K562 (cell line): ENCODE data around the gene SETD5. TPM values are rescaled to one million over a fixed set of nuclear protein-coding genes. Genes with fewer than 3 reads are reported as not detected.

Experiments
- ATAC-seq: fragments of 200-7000 bp; cut with Tn5 transposase; 3 replicates; pipeline ENCODE4 v1.9.1; 2020; ENCODE audit warnings: moderate library complexity
- BruUV-seq: library from RNA; stranded (reverse); fragments of 400-500 nt; replicated peaks from 2 replicates; lab custom pipeline; 2021; lab: Mats Ljungman, UMichigan
- CTCF ChIA-PET: fragments of 300-600 bp; formaldehyde crosslinking; extraction: SDS; loops from one replicate; lab custom pipeline; 2021; ENCODE audit warnings: low intra/inter-chr PET ratio; lab: Yijun Ruan, JAX
- POLR2A ChIA-PET: fragments of 300-600, 350-650 bp; sonication (Branson Sonifier 250); formaldehyde crosslinking; extraction: SDS; loops from one replicate; lab custom pipeline; 2021; ENCODE audit warnings: antibody characterized with exemption, inconsistent platforms; lab: Yijun Ruan, JAX
- DNase-seq, 4 experiments: peaks; one replicate each; pipeline versions ENCODE4 v3.0.0 to v3.0.0-alpha.2; 2011 to 2018; ENCODE audit warnings: low spot score in 3 of 4, mixed read lengths in 3 of 4; ENCODE audit errors: extremely low read depth in 1 of 4
- FAIRE-seq: peaks from 2 replicates; lab custom pipeline; 2011; peaks lifted over from hg19 to GRCh38; lab: Jason Lieb, UNC
- H2AFZ ChIP-seq: 2 replicates; pipeline ENCODE4 v1.6.0; 2011; ENCODE audit warnings: low read depth, low read length, control low read depth, inconsistent platforms
- H3K27ac ChIP-seq: fragments of 200-600 bp; 3 replicates; pipeline ENCODE4 v1.8.0; 2011; ENCODE audit warnings: low read depth, mild to moderate bottlenecking, control low read depth, inconsistent platforms, low read length, moderate library complexity, mixed read lengths; ENCODE audit errors: extremely low read depth
- H3K27me3 ChIP-seq, 2 experiments: fragments of 300-600 bp in 1 of 2; 2 replicates in 1 of 2; 3 replicates in 1 of 2; pipeline versions ENCODE4 v1.6.0 to v1.8.0; 2011; ENCODE audit warnings: inconsistent platforms in 2 of 2, low read length in 2 of 2, mild to moderate bottlenecking in 1 of 2, mixed read lengths in 1 of 2, moderate library complexity in 1 of 2; ENCODE audit not compliant: control insufficient read depth in 2 of 2, insufficient read depth in 2 of 2
- H3K36me3 ChIP-seq: fragments of 300-600 bp; 3 replicates; pipeline ENCODE4 v1.8.0; 2011; ENCODE audit warnings: mild to moderate bottlenecking, low read length, inconsistent platforms; ENCODE audit not compliant: control insufficient read depth, insufficient read depth
- H3K4me1 ChIP-seq, 2 experiments: fragments of 200-600 bp in 1 of 2; replicated peaks in 1 of 2; 2 replicates in 1 of 2; 3 replicates in 1 of 2; pipeline versions ENCODE4 v1.5.1 to v1.8.0; 2011; ENCODE audit warnings: inconsistent platforms in 2 of 2, low read length in 2 of 2, mild to moderate bottlenecking in 1 of 2, mixed read lengths in 1 of 2, moderate library complexity in 1 of 2; ENCODE audit not compliant: control insufficient read depth in 2 of 2, insufficient read depth in 2 of 2
- H3K4me2 ChIP-seq: 2 replicates; pipeline ENCODE4 v1.6.1; 2011; ENCODE audit warnings: low read length, control low read depth, inconsistent platforms, mixed read lengths; ENCODE audit not compliant: insufficient read depth
- H3K4me3 ChIP-seq: fragments of 200-600 bp; sonication (generic), shearing (Covaris generic); 2 replicates; pipeline ENCODE4 v1.5.1; 2016; ENCODE audit warnings: control low read depth, inconsistent platforms
- H3K79me2 ChIP-seq: fragments of 200-600 bp; 3 replicates; pipeline ENCODE4 v1.8.0; 2011; ENCODE audit warnings: low read length, inconsistent platforms; ENCODE audit not compliant: control insufficient read depth, insufficient read depth
- H3K9ac ChIP-seq, 2 experiments: 2 replicates each; pipeline versions ENCODE4 v1.6.0 to v1.6.1; 2011; ENCODE audit warnings: low read depth in 2 of 2, low read length in 2 of 2, control low read depth in 1 of 2, inconsistent platforms in 1 of 2, mild to moderate bottlenecking in 1 of 2, mixed read lengths in 1 of 2; ENCODE audit not compliant: insufficient read depth in 1 of 2
- H3K9me1 ChIP-seq: one replicate; pipeline ENCODE4 v1.6.0; 2011; ENCODE audit warnings: inconsistent platforms, mild to moderate bottlenecking, low read length, moderate library complexity; ENCODE audit not compliant: control insufficient read depth, insufficient read depth
- H3K9me3 ChIP-seq: replicated peaks from 2 replicates; pipeline ENCODE4 v1.5.1; 2011; ENCODE audit warnings: low read depth, low read length, inconsistent platforms; ENCODE audit not compliant: control insufficient read depth, insufficient read depth
- H4K20me1 ChIP-seq: replicated peaks from 2 replicates; pipeline ENCODE4 v1.6.1; 2011; ENCODE audit warnings: low read length, inconsistent platforms, mixed read lengths; ENCODE audit not compliant: control insufficient read depth, insufficient read depth
- CC2D1A ChIP-seq: fragments of 450-650 bp; IDR thresholded peaks from 2 replicates; pipeline ENCODE4 v1.6.1; 2017; ENCODE audit warnings: mild to moderate bottlenecking
- NCOA6 ChIP-seq: fragments of 450-650 bp; IDR thresholded peaks from 2 replicates; pipeline ENCODE4 v1.6.1; 2017; ENCODE audit warnings: mild to moderate bottlenecking
- RAD51 ChIP-seq: fragments of 450-650 bp; IDR thresholded peaks from 2 replicates; pipeline ENCODE4 v1.7.1; 2016; ENCODE audit warnings: low read depth, mild to moderate bottlenecking, borderline replicate concordance
- RBM25 ChIP-seq: fragments of 200-400 bp; formaldehyde crosslinking; IDR thresholded peaks from 2 replicates; pipeline ENCODE4 v1.6.1; 2018; ENCODE audit warnings: low read length, low read depth, moderate library complexity; ENCODE audit not compliant: severe bottlenecking
- RCOR1 ChIP-seq, 2 experiments: IDR thresholded peaks; 2 replicates each; pipeline ENCODE4 v1.6.1; 2012; ENCODE audit warnings: low read depth in 2 of 2, low read length in 2 of 2, borderline replicate concordance in 1 of 2, improper control_type of control experiment in 1 of 2
- SP2 ChIP-seq: IDR thresholded peaks from 2 replicates; pipeline ENCODE4 v1.6.1; 2011; ENCODE audit warnings: mild to moderate bottlenecking, low read depth, low read length, moderate library complexity; ENCODE audit not compliant: poor library complexity, severe bottlenecking; ENCODE audit errors: extremely low read depth
- USF1 ChIP-seq: sonication (generic); formaldehyde crosslinking; IDR thresholded peaks from 2 replicates; pipeline ENCODE4 v1.9.0; 2022; ENCODE audit warnings: mild to moderate bottlenecking, missing genetic modification reagents
- XRCC5 ChIP-seq: fragments of 200-400 bp; formaldehyde crosslinking; IDR thresholded peaks from 2 replicates; pipeline ENCODE4 v1.6.1; 2017; ENCODE audit warnings: low read depth, mild to moderate bottlenecking, low read length
- ZNF263 ChIP-seq: sonication (generic); formaldehyde crosslinking; IDR thresholded peaks from 2 replicates; pipeline ENCODE4 v1.8.0; 2022; ENCODE audit warnings: mild to moderate bottlenecking, missing genetic modification reagents, borderline replicate concordance
- WGBS: fragments of 100-300 bp; shearing (Covaris generic); methylation state at CpG from one replicate; pipeline ENCODE4 v1.1.6; 2016; ENCODE audit warnings: low coverage, mixed read lengths; ENCODE audit not compliant: insufficient coverage; ENCODE audit errors: missing lambda C conversion rate; 5-methylcytosine and 5-hydroxymethylcytosine counted together
- in situ Hi-C: fragments of 300-500 bp; cut with MboI; formaldehyde crosslinking; loops from 4 replicates; pipeline ENCODE4 v1.15.0; 2018; ENCODE audit warnings: inconsistent platforms, mixed read lengths
- intact Hi-C: fragments of 100-400 bp; cut with micrococcal nuclease; formaldehyde crosslinking; loops from 2 replicates; pipeline ENCODE4 v1.14.2; 2022
- polyA plus RNA-seq, 8 experiments: library from polyadenylated mRNA; depleted of rRNA in 4 of 8; stranded (reverse) in 5 of 8; unstranded in 3 of 8; fragments of >200 nt; fragmentation: Nextera tagmentation in 2 of 8; fragmentation: Illumina TruSeq in 1 of 8; extraction: Ambion mirVana in 2 of 8; extraction: Trizol in 1 of 8; gene quantifications; 2 replicates each; pipeline versions ENCODE4 v1.2.1 to v1.2.3, GENCODE V29; 2011 to 2014; ENCODE audit warnings: inconsistent platforms in 1 of 8, missing spikeins in 1 of 8
- total RNA-seq, 7 experiments: library from RNA; depleted of rRNA in 6 of 7; stranded (reverse); fragments of >200 nt in 6 of 7; fragmentation: Illumina TruSeq in 2 of 7; extraction: Trizol in 2 of 7; gene quantifications; 2 replicates each; pipeline versions ENCODE4 v1.2.1 to v1.2.3, GENCODE V29; 2011 to 2021; ENCODE audit warnings: low replicate concordance in 1 of 7
- TF ChIP-seq, protein P1 (sequence below): sonication (generic); formaldehyde crosslinking; IDR thresholded peaks from 2 replicates; pipeline ENCODE4 v1.8.0; 2022; ENCODE audit warnings: mild to moderate bottlenecking, missing genetic modification reagents

Gene SETD5
- total and polyA plus RNA-seq, 9 of the 15 experiments (the other 6 are each of a cell fraction or from before 2014, with no cell fraction given) = 20.8 to 135 (median 87.2) TPM

GRCh38 chr3:9503283-9503682, 105.9 kb downstream of the SETD5 start (continued):
- peak; percentile 82; the same call in 1 of the 2 replicates for TF ChIP-seq XRCC5
- TF ChIP-seq NCOA6 = no peak
- TF ChIP-seq RBM25 = peak; percentile 50
- TF ChIP-seq RAD51 = peak; percentile 26; the same call in 1 of the 2 replicates
- 0 out of 4 replicates have a peak, but pooled peaks of 1 of the 2 experiments have one; percentile 31 for TF ChIP-seq RCOR1 (IDR thresholded peaks at IDR 0.05; ENCODE audit: borderline replicate concordance in 1 of 2, low read depth in 2 of 2, low read length in 2 of 2)
- peak; percentile 49; the same call in 1 of the 2 replicates for TF ChIP-seq ZNF263 (CRISPR knock-in tag)
- peak; percentile 86 for TF ChIP-seq CC2D1A
- no peak for TF ChIP-seq SP2

- 3% methylated on average over 14 of the region's 14 CpGs for WGBS
- no peak overlapping the region for H3K4me3 ChIP-seq
- no peak overlapping the region for H2AFZ ChIP-seq
- no peaks in the 10 kb centered on the region for H3K9me1 ChIP-seq
- no peak overlapping the region for H3K4me2 ChIP-seq
- H3K9me3 ChIP-seq = no peaks in the 10 kb centered on the region
- 0 out of 2 replicates have a peak, but pooled peaks have one; percentile 11 for TF ChIP-seq USF1 (CRISPR knock-in tag)
- TF ChIP-seq, protein P1, sequence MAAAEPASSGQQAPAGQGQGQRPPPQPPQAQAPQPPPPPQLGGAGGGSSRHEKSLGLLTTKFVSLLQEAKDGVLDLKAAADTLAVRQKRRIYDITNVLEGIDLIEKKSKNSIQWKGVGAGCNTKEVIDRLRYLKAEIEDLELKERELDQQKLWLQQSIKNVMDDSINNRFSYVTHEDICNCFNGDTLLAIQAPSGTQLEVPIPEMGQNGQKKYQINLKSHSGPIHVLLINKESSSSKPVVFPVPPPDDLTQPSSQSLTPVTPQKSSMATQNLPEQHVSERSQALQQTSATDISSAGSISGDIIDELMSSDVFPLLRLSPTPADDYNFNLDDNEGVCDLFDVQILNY = no peak
- peaks cover 29 to 40% of the 10 kb centered on the region in 2 experiments for H3K27me3 ChIP-seq
- H3K79me2 ChIP-seq = no peaks in the 10 kb centered on the region
- H3K9ac ChIP-seq = no peak overlapping the region
- no peak for FAIRE-seq
- no TSS peak for BruUV-seq
- intact Hi-C loops = loop anchor here (10.0 kb wide), 1 partner anchor 287 kb away; the partner anchor contains the start of genes ARPC4 and TADA3
- no peaks in the 10 kb centered on the region for H3K36me3 ChIP-seq
- in situ Hi-C loops = loop anchor here (10.0 to 25.0 kb wide), 2 partner anchors 217 to 804 kb away; partner anchors contain the start of gene SEC13
- no peak for ATAC-seq
- ChIA-PET POLR2A (interaction anchor here (0.6 to 1.0 kb wide), 3 partner anchors 10 to 683 kb away, joined by 3 read pairs; no protein-coding TSS in a partner anchor), CTCF (no interaction called here)
- DNase-seq = peak in 1 of 4 experiments; percentile 31
- peaks cover 4% of the 10 kb centered on the region for H4K20me1 ChIP-seq
- H3K27ac ChIP-seq = no peak overlapping the region
- H3K4me1 ChIP-seq = peaks cover 0 to 8% of the 10 kb centered on the region in 2 experiments; a peak in 2 of 5 replicates
Measured at GRCh38 chr3:9507586-9508578, 110.5 kb downstream of the SETD5 start.
